Measurements from ENCODE around the gene PGAM2. TPM values are rescaled to one million over a fixed set of nuclear protein-coding genes. Genes with fewer than 3 reads are reported as not detected.

Gene PGAM2
- total RNA-seq, 1 experiment from 2014 or later: 0.13 TPM

GRCh38 chr7:44107116-44107960 lies 42.0 kb upstream of the PGAM2 start:
- Histone ChIP-seq H3K4me3 (no peak overlapping the region), H3K27ac (no peak overlapping the region), H3K9me3 (replicated peaks) (no peaks in the 10 kb centered on the region), H3K36me3 (no peaks in the 10 kb centered on the region), H3K4me1 (replicated peaks) (peaks cover 10% of the 10 kb centered on the region), H3K27me3 (replicated peaks) (no peaks in the 10 kb centered on the region)
- DNase-seq (ENCODE audit: low read depth in 1 of 2, low spot score in 2 of 2): no peak

- Histone ChIP-seq H3K4me1 (replicated peaks) (peaks cover 10% of the 10 kb centered on the region), H3K27me3 (replicated peaks) (no peaks in the 10 kb centered on the region), H3K36me3 (no peaks in the 10 kb centered on the region), H3K9me3 (replicated peaks) (no peaks in the 10 kb centered on the region), H3K27ac (no peak overlapping the region), H3K4me3 (no peak overlapping the region)
- DNase-seq (ENCODE audit: low read depth in 1 of 2, low spot score in 2 of 2): no peak
Observed at GRCh38 chr7:44106311-44107065, 41.1 kb upstream of the PGAM2 start.

GRCh38 chr7:44105832-44106231 lies 40.5 kb upstream of the PGAM2 start:
- no peak overlapping the region for H3K27ac ChIP-seq
- no peak overlapping the region for H3K4me3 ChIP-seq
- H3K27me3 ChIP-seq (replicated peaks): no peaks in the 10 kb centered on the region
- H3K36me3 ChIP-seq: no peaks in the 10 kb centered on the region
- DNase-seq (ENCODE audit: low read depth in 1 of 2, low spot score in 2 of 2): no peak
- H3K9me3 ChIP-seq (replicated peaks): no peaks in the 10 kb centered on the region
- peaks cover 11% of the 10 kb centered on the region for H3K4me1 ChIP-seq (replicated peaks)

GRCh38 chr7:44104860-44105771 lies 39.7 kb upstream of the PGAM2 start:
- no peaks in the 10 kb centered on the region for H3K27me3 ChIP-seq (replicated peaks)
- H3K27ac ChIP-seq: no peak overlapping the region
- H3K36me3 ChIP-seq: no peaks in the 10 kb centered on the region
- no peak overlapping the region for H3K4me3 ChIP-seq
- DNase-seq (ENCODE audit: low read depth in 1 of 2, low spot score in 2 of 2): no peak
- H3K9me3 ChIP-seq (replicated peaks): no peaks in the 10 kb centered on the region
- peaks cover 18% of the 10 kb centered on the region for H3K4me1 ChIP-seq (replicated peaks)

- no peaks in the 10 kb centered on the region for H3K36me3 ChIP-seq
- DNase-seq (ENCODE audit: low read depth in 1 of 2, low spot score in 2 of 2): no peak
- no peak within 1 kb of the TSS for H3K27ac ChIP-seq
- no peaks in the 10 kb centered on the region for H3K9me3 ChIP-seq (replicated peaks)
- H3K4me3 ChIP-seq: no peak within 1 kb of the TSS
- no peaks in the 10 kb centered on the region for H3K27me3 ChIP-seq (replicated peaks)
- peaks cover 19% of the 10 kb centered on the region for H3K4me1 ChIP-seq (replicated peaks)
Observed at GRCh38 chr7:44103923-44104859, 38.8 kb upstream of the PGAM2 start, which contains the start of gene AEBP1. Gene AEBP1, plus strand, starts transcription at chr7:44104345. Its CDS starts 321 bp downstream, at chr7:44104666.

GRCh38 chr7:44103566-44103922 lies 38.2 kb upstream of the PGAM2 start:
- no peaks in the 10 kb centered on the region for H3K36me3 ChIP-seq
- H3K4me3 ChIP-seq: no peak overlapping the region
- no peaks in the 10 kb centered on the region for H3K27me3 ChIP-seq (replicated peaks)
- DNase-seq (ENCODE audit: low read depth in 1 of 2, low spot score in 2 of 2): no peak
- H3K4me1 ChIP-seq (replicated peaks): peaks cover 19% of the 10 kb centered on the region
- H3K27ac ChIP-seq: no peak overlapping the region
- H3K9me3 ChIP-seq (replicated peaks): no peaks in the 10 kb centered on the region

- no peak overlapping the region for H3K4me3 ChIP-seq
- H3K27ac ChIP-seq: no peak overlapping the region
- H3K36me3 ChIP-seq: no peaks in the 10 kb centered on the region
- no peaks in the 10 kb centered on the region for H3K9me3 ChIP-seq (replicated peaks)
- peaks cover 19% of the 10 kb centered on the region for H3K4me1 ChIP-seq (replicated peaks)
- no peak for DNase-seq (ENCODE audit: low read depth in 1 of 2, low spot score in 2 of 2)
- no peaks in the 10 kb centered on the region for H3K27me3 ChIP-seq (replicated peaks)
Observed at GRCh38 chr7:44102846-44103565, 37.6 kb upstream of the PGAM2 start.

- H3K27me3 ChIP-seq (replicated peaks): no peaks in the 10 kb centered on the region
- DNase-seq (ENCODE audit: low read depth in 1 of 2, low spot score in 2 of 2): no peak
- no peaks in the 10 kb centered on the region for H3K36me3 ChIP-seq
- no peak overlapping the region for H3K27ac ChIP-seq
- no peaks in the 10 kb centered on the region for H3K9me3 ChIP-seq (replicated peaks)
- H3K4me1 ChIP-seq (replicated peaks): peaks cover 19% of the 10 kb centered on the region
- no peak overlapping the region for H3K4me3 ChIP-seq
Observed at GRCh38 chr7:44101966-44102845, 36.8 kb upstream of the PGAM2 start.

GRCh38 chr7:44101303-44101965 lies 36.1 kb upstream of the PGAM2 start:
- no peak for DNase-seq (ENCODE audit: low read depth in 1 of 2, low spot score in 2 of 2)
- Histone ChIP-seq H3K4me3 (no peak overlapping the region), H3K4me1 (replicated peaks) (peaks cover 19% of the 10 kb centered on the region), H3K27ac (no peak overlapping the region), H3K27me3 (replicated peaks) (no peaks in the 10 kb centered on the region), H3K36me3 (no peaks in the 10 kb centered on the region), H3K9me3 (replicated peaks) (no peaks in the 10 kb centered on the region)

- no peaks in the 10 kb centered on the region for H3K27me3 ChIP-seq (replicated peaks)
- no peak overlapping the region for H3K4me3 ChIP-seq
- H3K27ac ChIP-seq: 0 out of 2 replicates have a peak overlapping the region, but pooled peaks have one; percentile 28
- peaks cover 18% of the 10 kb centered on the region for H3K4me1 ChIP-seq (replicated peaks)
- no peaks in the 10 kb centered on the region for H3K9me3 ChIP-seq (replicated peaks)
- no peaks in the 10 kb centered on the region for H3K36me3 ChIP-seq
- no peak for DNase-seq (ENCODE audit: low read depth in 1 of 2, low spot score in 2 of 2)
Observed at GRCh38 chr7:44100458-44101302, 35.3 kb upstream of the PGAM2 start.

Data from SJSA1 (cell line).